CD4-positive, alpha-beta T cell (primary cell): ENCODE results near the gene SLMAP. TPM values are rescaled to one million over a fixed set of nuclear protein-coding genes. Genes with fewer than 3 reads are reported as not detected.

Source experiments
- ATAC-seq: fragments of 200-7000 bp; cut with Tn5 transposase; one replicate; pipeline ENCODE4 v1.10.0; 2022; ENCODE audit warnings: mild to moderate bottlenecking; ENCODE audit not compliant: poor library complexity
- CTCF ChIA-PET: fragments of 350-600 bp; sonication (Branson Sonifier 250); formaldehyde crosslinking; loops from one replicate; lab custom pipeline; 2021; ENCODE audit warnings: antibody characterized with exemption, inconsistent platforms; lab: Charles Lee
- POLR2A ChIA-PET: fragments of 350-600 bp; sonication (Branson Sonifier 250); formaldehyde crosslinking; loops from one replicate; lab custom pipeline; 2021; ENCODE audit warnings: antibody characterized with exemption, inconsistent platforms; lab: Charles Lee
- DNase-seq, 14 experiments: peaks; one replicate each; pipeline ENCODE4 v3.0.0-alpha.2; 2013 to 2020; ENCODE audit warnings: mixed read lengths in 2 of 14
- H3K27ac ChIP-seq, 2 donors: one replicate each; pipeline versions ENCODE4 v1.5.1 to v1.7.0; 2013; ENCODE audit warnings: low read length in 2 of 2, low read depth in 1 of 2, mild to moderate bottlenecking in 1 of 2
- H3K27me3 ChIP-seq, 2 experiments: 1 replicate in 1 of 2; 2 replicates in 1 of 2; pipeline versions ENCODE4 v1.6.1 to v1.7.0; 2013; ENCODE audit warnings: low read length in 2 of 2, control low read depth in 1 of 2, mild to moderate bottlenecking in 1 of 2, moderate library complexity in 1 of 2; ENCODE audit not compliant: insufficient read depth in 2 of 2, control insufficient read depth in 1 of 2
- H3K36me3 ChIP-seq: one replicate; pipeline ENCODE4 v1.6.1; 2013; ENCODE audit warnings: low read length, control low read depth; ENCODE audit not compliant: insufficient read depth
- H3K4me1 ChIP-seq: one replicate; pipeline ENCODE4 v1.6.1; 2013; ENCODE audit warnings: low read length, control low read depth; ENCODE audit not compliant: insufficient read depth
- H3K4me3 ChIP-seq: one replicate; pipeline ENCODE4 v1.5.1; 2013; ENCODE audit warnings: mild to moderate bottlenecking, low read length, moderate library complexity
- H3K9me3 ChIP-seq, 2 experiments: 1 replicate in 1 of 2; 2 replicates in 1 of 2; pipeline versions ENCODE4 v1.6.1 to v1.7.0; 2013; ENCODE audit warnings: low read length in 2 of 2, mild to moderate bottlenecking in 2 of 2, control low read depth in 1 of 2, moderate library complexity in 1 of 2; ENCODE audit not compliant: control insufficient read depth in 1 of 2, insufficient read depth in 1 of 2
- H3K27ac Mint-ChIP-seq: one replicate; pipeline ENCODE4 v1.8.0; 2020; ENCODE audit warnings: mixed read lengths
- H3K27me3 Mint-ChIP-seq: one replicate; pipeline ENCODE4 v1.8.0; 2021; ENCODE audit warnings: mixed read lengths
- H3K36me3 Mint-ChIP-seq: one replicate; pipeline ENCODE4 v1.8.0; 2021; ENCODE audit warnings: low read depth, mixed read lengths
- H3K4me1 Mint-ChIP-seq: one replicate; pipeline ENCODE4 v1.8.0; 2021; ENCODE audit warnings: low read depth, mixed read lengths
- H3K4me3 Mint-ChIP-seq: one replicate; pipeline ENCODE4 v1.8.0; 2020; ENCODE audit warnings: mild to moderate bottlenecking, mixed read lengths
- H3K9me3 Mint-ChIP-seq: one replicate; pipeline ENCODE4 v1.8.0; 2020; ENCODE audit warnings: mixed read lengths
- CTCF ChIP-seq: fragments of 200-600 bp; IDR thresholded peaks from one replicate; pipeline ENCODE4 v1.8.0; 2022; ENCODE audit warnings: antibody characterized with exemption, mild to moderate bottlenecking
- intact Hi-C, 2 experiments: fragments of 100-400 bp; cut with DNase I in 1 of 2; cut with micrococcal nuclease in 1 of 2; formaldehyde crosslinking; loops; one replicate each; pipeline versions ENCODE4 v1.15.1 to v1.9.0; 2023 to 2025; cut with DNase I, micrococcal nuclease
- total RNA-seq, 174 experiments: library from RNA in 2 of 174; stranded (reverse) in 2 of 174; gene quantifications; one replicate each; pipeline ENCODE4 v1.2.3 and lab custom pipeline; 2021 to 2026

The SLMAP gene
- total RNA-seq, 2 experiments from 2014 or later = 51.3 to 52.2 TPM

GRCh38 chr3:57856675-57857074, 100.6 kb downstream of the SLMAP start:
- H3K4me1 ChIP-seq = no peaks in the 10 kb centered on the region
- intact Hi-C loops = loop anchor here in 1 of 2 experiments (10.0 kb wide), 1 partner anchor 212 kb away; no protein-coding TSS in a partner anchor
- no peaks in the 10 kb centered on the region for H3K4me1 Mint-ChIP-seq
- CTCF ChIA-PET = interaction anchor here (1.2 kb wide), 1 partner anchor 459 kb away, joined by 5 read pairs; no protein-coding TSS in a partner anchor
- peak in 3 of 14 experiments; percentile 16 to 29 (median 24) for DNase-seq
- H3K27ac ChIP-seq = no peak overlapping the region
- peaks cover 64% of the 10 kb centered on the region for H3K36me3 Mint-ChIP-seq
- H3K27ac Mint-ChIP-seq = no peak overlapping the region
- no peaks in the 10 kb centered on the region for H3K9me3 Mint-ChIP-seq
- peaks cover 30% of the 10 kb centered on the region for H3K36me3 ChIP-seq
- no peak overlapping the region for H3K4me3 ChIP-seq
- ATAC-seq = no peak
- no peak for TF ChIP-seq CTCF
- POLR2A ChIA-PET = no interaction called here
- no peaks in the 10 kb centered on the region for H3K27me3 ChIP-seq
- H3K9me3 ChIP-seq = no peaks in the 10 kb centered on the region
- H3K27me3 Mint-ChIP-seq = no peaks in the 10 kb centered on the region
- H3K4me3 Mint-ChIP-seq = no peak overlapping the region

GRCh38 chr3:57862894-57863293, 106.8 kb downstream of the SLMAP start:
- no peak for TF ChIP-seq CTCF
- Mint-ChIP-seq H3K27me3 (no peaks in the 10 kb centered on the region), H3K4me3 (no peak overlapping the region), H3K9me3 (no peaks in the 10 kb centered on the region), H3K36me3 (peaks cover 93% of the 10 kb centered on the region), H3K27ac (no peak overlapping the region), H3K4me1 (no peaks in the 10 kb centered on the region)
- ATAC-seq (no peak), DNase-seq (no peak)
- no peaks in the 10 kb centered on the region for H3K27me3 ChIP-seq
- ChIA-PET POLR2A (interaction anchor here (0.5 kb wide), 1 partner anchor 994 kb away, joined by 3 read pairs; no protein-coding TSS in a partner anchor), CTCF (no interaction called here)
- H3K27ac ChIP-seq = no peak overlapping the region
- peaks cover 56% of the 10 kb centered on the region for H3K36me3 ChIP-seq
- intact Hi-C loops = no loop called here
- no peaks in the 10 kb centered on the region for H3K9me3 ChIP-seq
- H3K4me1 ChIP-seq = no peaks in the 10 kb centered on the region
- H3K4me3 ChIP-seq = no peak overlapping the region

- no peaks in the 10 kb centered on the region for H3K9me3 Mint-ChIP-seq
- intact Hi-C loops = no loop called here
Measured at GRCh38 chr3:57863380-57863779, 107.3 kb downstream of the SLMAP start.

More at GRCh38 chr3:57863380-57863779, 107.3 kb downstream of the SLMAP start:
- Histone ChIP-seq H3K27me3 (no peaks in the 10 kb centered on the region), H3K36me3 (peaks cover 53% of the 10 kb centered on the region), H3K27ac (no peak overlapping the region), H3K4me1 (no peaks in the 10 kb centered on the region), H3K9me3 (no peaks in the 10 kb centered on the region), H3K4me3 (no peak overlapping the region)
- TF ChIP-seq CTCF = no peak
- ChIA-PET CTCF (no interaction called here), POLR2A (interaction anchor here (0.5 kb wide), 1 partner anchor 995 kb away, joined by 3 read pairs; no protein-coding TSS in a partner anchor)
- no peak overlapping the region for H3K27ac Mint-ChIP-seq
- no peak overlapping the region for H3K4me3 Mint-ChIP-seq
- ATAC-seq (no peak), DNase-seq (no peak)
- no peaks in the 10 kb centered on the region for H3K27me3 Mint-ChIP-seq
- no peaks in the 10 kb centered on the region for H3K4me1 Mint-ChIP-seq
- H3K36me3 Mint-ChIP-seq = peaks cover 89% of the 10 kb centered on the region
